NT2/D1 (cell line): ENCODE data around the gene C5orf15.
"Not testable (repeated sequence)": the region's sequence is repeated elsewhere in the genome, so short reads cannot be mapped to it uniquely, and the experiment has no call there.

Source experiments
- DNase-seq: peaks from one replicate; pipeline ENCODE4 v3.0.0-alpha.2; 2011; ENCODE audit warnings: low read depth, low spot score
- H3K27me3 ChIP-seq: 2 replicates; pipeline ENCODE4 v1.6.0; 2011; ENCODE audit warnings: mild to moderate bottlenecking; ENCODE audit not compliant: insufficient read length, insufficient read depth
- H3K36me3 ChIP-seq: 2 replicates; pipeline ENCODE4 v1.6.1; 2011; ENCODE audit warnings: mild to moderate bottlenecking, low read length, mixed read lengths; ENCODE audit not compliant: insufficient read depth, insufficient read length
- H3K4me1 ChIP-seq: 2 replicates; pipeline ENCODE4 v1.5.1; 2011; ENCODE audit not compliant: insufficient read depth, insufficient read length
- H3K4me3 ChIP-seq: 2 replicates; pipeline ENCODE4 v1.5.1; 2011; ENCODE audit warnings: low read depth; ENCODE audit not compliant: insufficient read length
- H3K9ac ChIP-seq: 2 replicates; pipeline ENCODE4 v1.6.0; 2011; ENCODE audit warnings: low read depth; ENCODE audit not compliant: insufficient read length
- H3K9me3 ChIP-seq: 2 replicates; pipeline ENCODE4 v1.5.1; 2011; ENCODE audit warnings: mild to moderate bottlenecking, low read length; ENCODE audit not compliant: insufficient read depth
- SUZ12 ChIP-seq: IDR thresholded peaks from 2 replicates; pipeline ENCODE4 v1.6.1; 2011; ENCODE audit not compliant: insufficient read length, insufficient read depth; ENCODE audit errors: extremely low read depth
- YY1 ChIP-seq: IDR thresholded peaks from 2 replicates; pipeline ENCODE4 v1.6.1; 2011; ENCODE audit not compliant: insufficient read length, insufficient read depth
- ZNF274 ChIP-seq: IDR thresholded peaks from 2 replicates; pipeline ENCODE4 v1.6.1; 2011; ENCODE audit warnings: mild to moderate bottlenecking, low read depth, low read length

Gene C5orf15

GRCh38 chr5:133957080-133957479 lies 11.3 kb downstream of the C5orf15 start:
- H3K27me3 ChIP-seq = no peaks in the 10 kb centered on the region
- H3K4me3 ChIP-seq = no peak overlapping the region
- TF ChIP-seq YY1 = no peak
- TF ChIP-seq SUZ12 = no peak
- no peak for TF ChIP-seq ZNF274
- no peak for DNase-seq
- peaks cover 44% of the 10 kb centered on the region for H3K36me3 ChIP-seq
- H3K9ac ChIP-seq = no peak overlapping the region
- no peaks in the 10 kb centered on the region for H3K4me1 ChIP-seq
- H3K9me3 ChIP-seq = no peaks in the 10 kb centered on the region

DNA sequence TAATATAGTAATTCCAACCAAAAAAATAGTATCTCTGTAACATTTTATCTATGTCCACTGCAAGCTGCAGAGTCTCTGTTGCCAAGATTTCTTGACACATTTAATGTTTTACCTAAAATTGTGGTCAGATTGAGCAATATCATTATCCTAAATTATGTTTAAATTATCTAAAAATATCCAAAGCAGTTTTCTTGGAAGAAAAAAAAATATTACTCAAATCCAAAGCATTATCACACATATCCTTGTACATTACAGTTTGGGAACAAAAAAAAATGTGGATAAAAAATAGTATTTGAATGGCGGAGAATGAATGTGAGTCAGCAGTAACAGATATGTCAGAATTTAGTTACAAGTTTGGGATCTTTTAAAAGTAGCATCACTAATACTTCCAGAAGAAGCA lies 12.2 kb downstream of the C5orf15 start:
- not testable (repeated sequence) for H3K4me1 ChIP-seq, H3K27me3 ChIP-seq, H3K4me3 ChIP-seq, DNase-seq, H3K9me3 ChIP-seq, H3K9ac ChIP-seq
- H3K36me3 ChIP-seq = peaks cover 44% of the 10 kb centered on the region

DNA sequence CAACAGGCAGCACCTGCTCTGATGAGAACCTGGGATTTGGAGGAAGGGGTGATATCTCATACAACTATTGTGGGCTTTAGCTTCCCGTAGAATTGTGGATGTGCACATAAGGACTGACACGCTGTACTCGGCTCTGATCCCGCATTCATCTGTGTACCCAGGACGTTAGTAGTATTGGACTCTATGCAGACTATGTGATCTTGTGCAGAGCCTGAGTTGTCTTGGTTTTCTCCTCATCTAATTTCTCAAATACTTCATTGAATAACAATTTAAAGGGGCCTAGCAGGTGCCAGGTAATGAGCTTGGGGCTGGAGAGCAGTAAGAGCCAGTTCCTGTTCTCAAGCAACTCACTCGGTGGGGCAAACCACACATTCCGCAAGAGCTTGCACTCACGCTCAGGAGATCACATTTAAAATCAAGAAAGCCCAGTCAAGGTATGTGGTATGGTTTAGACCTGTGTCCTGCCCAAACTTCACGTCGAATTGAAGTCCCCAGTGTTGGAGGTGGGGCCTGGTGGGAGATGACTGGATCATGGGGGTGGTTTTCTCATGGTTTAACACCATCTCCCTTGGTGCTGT lies 14.8 kb downstream of the C5orf15 start:
- no peaks in the 10 kb centered on the region for H3K27me3 ChIP-seq
- no peak overlapping the region for H3K9ac ChIP-seq
- H3K36me3 ChIP-seq = peaks cover 35% of the 10 kb centered on the region
- no peaks in the 10 kb centered on the region for H3K9me3 ChIP-seq
- no peaks in the 10 kb centered on the region for H3K4me1 ChIP-seq
- TF ChIP-seq SUZ12 (no peak), ZNF274 (no peak), YY1 (no peak)
- H3K4me3 ChIP-seq = no peak overlapping the region
- no peak for DNase-seq

DNA sequence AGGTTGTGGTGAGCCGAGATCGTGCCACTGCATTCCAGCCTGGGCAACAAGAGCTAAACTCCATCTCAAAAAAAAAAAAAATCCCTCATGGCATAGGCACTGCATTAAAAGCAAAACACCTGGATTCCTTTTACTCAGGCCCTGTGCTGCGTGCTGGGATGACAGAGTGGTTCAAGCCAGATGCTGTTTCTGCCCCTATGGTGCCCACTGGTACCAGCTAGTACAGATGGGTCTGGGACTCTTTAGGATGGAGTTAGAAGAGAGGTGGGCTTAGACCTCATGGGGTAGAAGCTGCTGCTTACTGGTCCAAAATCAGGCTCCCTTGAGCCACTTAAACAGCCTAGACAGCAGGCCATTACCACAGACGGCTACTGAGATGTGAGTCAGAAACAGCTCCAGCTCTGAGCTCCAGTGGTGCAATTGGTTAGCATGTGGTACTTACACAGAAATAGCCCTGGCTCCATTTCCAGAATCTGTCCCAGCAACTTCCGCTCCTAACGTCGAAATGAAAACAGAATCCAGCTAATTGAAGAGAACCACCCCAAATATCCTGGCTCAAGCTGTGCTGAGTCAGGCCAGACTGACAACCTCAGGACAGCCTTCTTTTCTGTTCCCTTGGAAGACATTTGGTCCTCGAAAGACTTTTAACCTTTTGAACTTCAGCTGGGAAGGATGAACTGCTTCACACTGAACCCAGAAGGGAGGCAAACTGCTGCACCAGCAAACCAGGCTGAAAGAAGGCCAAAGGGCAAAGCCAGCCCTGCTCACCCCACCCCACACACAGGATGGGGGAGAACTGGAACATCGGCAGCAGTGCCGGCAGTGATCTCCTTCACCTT lies 15.5 kb downstream of the C5orf15 start:
- Histone ChIP-seq H3K9ac (no peak overlapping the region), H3K9me3 (no peaks in the 10 kb centered on the region), H3K27me3 (no peaks in the 10 kb centered on the region), H3K4me3 (no peak overlapping the region), H3K36me3 (peaks cover 32% of the 10 kb centered on the region), H3K4me1 (no peaks in the 10 kb centered on the region)
- no peak for DNase-seq
- TF ChIP-seq ZNF274 (no peak), SUZ12 (no peak), YY1 (no peak)

DNA sequence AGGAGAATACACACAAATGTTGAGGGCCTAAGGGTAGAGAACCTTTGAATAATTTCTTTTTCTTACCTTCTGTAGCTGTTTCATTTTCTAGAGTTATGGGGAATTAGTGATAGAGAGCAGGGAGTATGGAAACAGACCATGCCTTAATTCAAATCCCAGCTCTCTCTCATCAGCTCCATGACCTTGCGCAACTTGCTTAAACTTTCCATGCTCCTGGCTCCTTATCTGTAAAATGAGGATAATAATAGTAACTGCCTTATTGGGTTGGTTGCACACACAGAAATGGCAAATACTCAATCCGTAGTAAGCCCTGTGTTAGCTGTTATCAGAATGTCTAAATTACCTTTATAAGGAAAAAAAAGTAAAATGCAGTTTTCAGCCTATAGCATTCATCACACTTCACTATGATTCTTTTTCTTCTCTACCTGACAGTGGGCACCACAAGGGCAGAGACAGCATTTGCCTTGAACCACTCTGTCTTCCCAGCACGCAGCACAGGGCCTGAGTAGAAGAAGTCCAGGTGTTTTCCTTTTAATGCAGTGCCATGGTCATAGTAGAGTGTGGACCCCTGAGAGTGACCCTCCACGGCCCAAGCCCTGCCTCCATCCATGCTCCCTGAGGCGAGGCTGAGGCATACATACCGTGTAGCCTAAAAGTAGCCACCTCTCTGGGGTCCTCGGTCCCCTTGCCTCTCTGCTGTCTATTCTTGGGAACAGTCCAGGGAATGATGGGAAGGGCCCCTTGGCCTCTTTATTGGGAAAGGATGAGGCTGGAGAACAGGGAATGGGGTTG lies 17.4 kb downstream of the C5orf15 start:
- Histone ChIP-seq H3K4me3 (no peak overlapping the region), H3K9me3 (no peaks in the 10 kb centered on the region), H3K9ac (no peak overlapping the region), H3K36me3 (peaks cover 14% of the 10 kb centered on the region), H3K4me1 (no peaks in the 10 kb centered on the region), H3K27me3 (no peaks in the 10 kb centered on the region)
- TF ChIP-seq SUZ12 = no peak
- DNase-seq = no peak

DNA sequence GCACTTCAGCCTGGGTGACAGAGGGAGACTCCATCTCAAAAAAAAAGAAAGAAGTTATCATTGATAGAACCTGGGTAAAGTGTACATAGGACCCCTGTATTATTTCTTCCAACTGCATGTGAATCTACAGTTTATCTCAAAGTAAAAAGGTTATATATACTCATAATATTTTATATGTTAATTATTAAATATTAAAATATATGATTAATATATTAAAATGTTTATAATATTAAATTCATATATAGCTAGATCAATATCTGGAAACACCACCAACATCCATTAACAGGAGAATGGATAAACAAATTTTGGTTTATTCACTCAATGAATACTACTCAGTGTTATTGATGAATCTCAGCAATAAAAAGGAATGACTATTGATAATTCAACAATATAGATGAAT lies 19.7 kb downstream of the C5orf15 start:
- TF ChIP-seq ZNF274 (no peak), SUZ12 (no peak), YY1 (no peak)

DNA sequence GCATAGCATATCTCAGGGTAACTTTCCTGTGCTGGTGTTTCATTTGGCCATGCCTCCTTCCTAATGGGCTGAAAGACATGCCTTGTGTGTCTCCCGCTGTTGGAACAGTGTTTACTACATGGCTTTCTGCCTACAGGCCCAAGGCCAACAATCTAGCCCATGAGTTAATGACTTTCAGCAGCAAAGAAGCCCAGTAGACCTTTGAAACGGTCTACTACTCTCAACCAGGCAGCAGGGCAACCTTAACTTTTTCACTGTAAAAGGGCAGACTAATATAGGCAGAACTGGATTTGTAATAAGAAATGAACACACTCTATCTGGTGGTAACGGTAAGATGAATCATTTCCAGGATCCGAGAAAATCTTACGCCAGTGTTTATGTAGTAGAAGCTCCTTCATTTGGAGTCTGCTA lies 21.0 kb downstream of the C5orf15 start:
- no peak for DNase-seq
- no peaks in the 10 kb centered on the region for H3K9me3 ChIP-seq
- no peak overlapping the region for H3K9ac ChIP-seq
- H3K27me3 ChIP-seq = no peaks in the 10 kb centered on the region
- TF ChIP-seq YY1 (no peak), ZNF274 (no peak), SUZ12 (no peak)
- no peaks in the 10 kb centered on the region for H3K4me1 ChIP-seq
- no peaks in the 10 kb centered on the region for H3K36me3 ChIP-seq
- no peak overlapping the region for H3K4me3 ChIP-seq

More for the DNA sequence above, 19.7 kb downstream of the C5orf15 start:
- Histone ChIP-seq H3K27me3 (no peaks in the 10 kb centered on the region), H3K9me3 (no peaks in the 10 kb centered on the region), H3K9ac (no peak overlapping the region), H3K36me3 (no peaks in the 10 kb centered on the region), H3K4me3 (no peak overlapping the region), H3K4me1 (no peaks in the 10 kb centered on the region)
- no peak for DNase-seq
